GM12892 (cell line): ENCODE data around the gene SH3BP5.

Experiments used
- DNase-seq: peaks from one replicate; pipeline ENCODE4 v3.0.0; 2011; ENCODE audit not compliant: insufficient read length
- FAIRE-seq: peaks from 2 replicates; lab custom pipeline; 2011; peaks lifted over from hg19 to GRCh38; lab: Jason Lieb, UNC
- POLR2A ChIP-seq: IDR thresholded peaks from 2 replicates; pipeline ENCODE4 v1.6.1; 2011; ENCODE audit warnings: low read depth, low read length, control low read depth
- POLR2AphosphoS5 ChIP-seq: IDR thresholded peaks from 2 replicates; pipeline ENCODE4 v1.6.1; 2011; ENCODE audit warnings: low read depth, low read length, control low read depth
- TAF1 ChIP-seq: IDR thresholded peaks from 2 replicates; pipeline ENCODE4 v1.6.1; 2011; ENCODE audit warnings: low read depth, mild to moderate bottlenecking, control low read depth, low read length, borderline replicate concordance

SH3BP5 gene

DNA sequence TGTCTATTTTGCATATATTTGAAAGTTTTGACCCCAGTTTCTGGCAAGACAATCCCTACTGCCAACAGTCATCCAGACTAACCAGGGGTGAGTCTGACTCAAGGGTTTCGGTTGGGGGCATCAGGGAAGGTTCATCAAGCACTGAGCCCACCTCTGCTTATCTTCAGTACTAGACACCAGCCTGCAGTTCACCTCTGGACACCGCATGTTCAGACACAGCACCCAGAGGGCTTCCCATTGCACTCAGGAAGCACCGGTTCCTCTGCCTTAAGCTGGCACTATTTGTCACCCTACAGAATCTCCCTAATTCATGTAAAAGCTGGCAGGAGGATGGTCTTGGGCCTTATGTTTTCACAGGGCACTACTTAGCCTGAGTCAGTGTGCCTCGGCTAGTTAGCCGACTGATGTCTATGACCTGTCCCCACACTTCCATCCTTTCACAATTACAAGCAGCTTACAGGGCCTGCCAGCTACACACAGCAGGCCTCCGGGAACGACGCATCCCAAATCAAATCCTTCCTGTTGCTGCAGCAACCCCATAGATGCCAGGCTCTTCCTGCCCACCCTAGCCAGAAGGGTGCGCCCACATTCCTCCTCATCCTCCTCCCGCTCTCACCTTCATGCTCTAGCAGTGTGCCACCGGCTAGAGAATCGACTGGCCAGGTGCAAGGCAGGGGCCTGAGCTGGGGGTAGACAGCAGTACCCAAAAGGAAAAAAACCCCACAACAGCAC, 52.5 kb downstream of the SH3BP5 start:
- no peak for DNase-seq
- TF ChIP-seq POLR2AphosphoS5 (no peak), TAF1 (no peak), POLR2A (no peak)
- no peak for FAIRE-seq

DNA sequence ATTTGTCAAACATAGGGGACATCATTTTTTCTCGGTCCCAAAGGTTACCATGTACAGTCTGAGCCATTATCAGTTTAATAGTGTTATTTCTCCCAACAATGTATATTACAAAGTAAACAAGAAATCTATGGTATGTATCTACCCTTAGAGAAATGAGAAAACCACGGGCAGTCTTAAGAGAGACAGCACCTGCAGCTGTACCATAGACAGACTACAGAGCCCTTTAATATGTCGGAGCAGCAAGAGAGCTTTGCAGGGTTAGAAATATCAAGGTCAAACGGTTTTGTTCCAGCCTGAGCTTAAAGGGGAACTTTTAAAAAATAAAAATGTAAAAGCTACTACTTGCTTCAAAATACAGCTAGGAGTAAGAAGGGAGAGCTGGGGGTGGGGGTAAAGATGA, 53.2 kb downstream of the SH3BP5 start:
- no peak for FAIRE-seq
- DNase-seq: no peak
- TF ChIP-seq TAF1 (no peak), POLR2A (no peak), POLR2AphosphoS5 (no peak)

DNA sequence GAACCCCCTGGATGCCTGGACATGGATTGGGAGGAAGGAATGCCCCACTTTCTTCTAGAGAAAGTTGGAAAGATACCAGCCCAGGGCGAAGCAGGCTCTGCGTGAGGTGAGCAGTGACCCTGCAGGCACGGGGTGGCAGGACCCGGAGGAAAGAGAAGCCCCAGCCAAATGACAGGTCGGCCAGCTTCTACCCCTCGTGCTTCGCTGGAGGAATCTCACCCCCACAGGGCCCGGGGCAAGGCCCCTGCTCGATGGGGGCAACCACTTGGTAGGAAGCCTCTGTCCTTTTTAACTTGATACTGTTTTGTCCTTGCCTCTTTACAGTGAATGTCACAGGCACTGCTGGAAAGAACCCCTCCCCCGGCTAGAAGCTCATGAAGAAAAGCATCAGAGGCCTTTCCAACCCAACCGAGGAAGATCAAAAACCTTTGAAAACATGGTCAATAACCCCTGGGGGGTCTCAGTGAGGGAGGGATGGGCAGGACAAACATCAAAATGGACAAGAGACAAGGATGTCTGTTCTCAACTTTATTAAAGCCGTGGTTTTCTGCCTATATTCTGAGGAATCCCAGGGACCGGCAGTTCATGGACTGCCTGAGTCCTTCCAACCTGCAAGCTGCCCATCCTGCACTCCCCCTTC, 54.4 kb downstream of the SH3BP5 start:
- FAIRE-seq (no peak), DNase-seq (no peak)
- TF ChIP-seq TAF1 (no peak), POLR2AphosphoS5 (no peak), POLR2A (no peak)

DNA sequence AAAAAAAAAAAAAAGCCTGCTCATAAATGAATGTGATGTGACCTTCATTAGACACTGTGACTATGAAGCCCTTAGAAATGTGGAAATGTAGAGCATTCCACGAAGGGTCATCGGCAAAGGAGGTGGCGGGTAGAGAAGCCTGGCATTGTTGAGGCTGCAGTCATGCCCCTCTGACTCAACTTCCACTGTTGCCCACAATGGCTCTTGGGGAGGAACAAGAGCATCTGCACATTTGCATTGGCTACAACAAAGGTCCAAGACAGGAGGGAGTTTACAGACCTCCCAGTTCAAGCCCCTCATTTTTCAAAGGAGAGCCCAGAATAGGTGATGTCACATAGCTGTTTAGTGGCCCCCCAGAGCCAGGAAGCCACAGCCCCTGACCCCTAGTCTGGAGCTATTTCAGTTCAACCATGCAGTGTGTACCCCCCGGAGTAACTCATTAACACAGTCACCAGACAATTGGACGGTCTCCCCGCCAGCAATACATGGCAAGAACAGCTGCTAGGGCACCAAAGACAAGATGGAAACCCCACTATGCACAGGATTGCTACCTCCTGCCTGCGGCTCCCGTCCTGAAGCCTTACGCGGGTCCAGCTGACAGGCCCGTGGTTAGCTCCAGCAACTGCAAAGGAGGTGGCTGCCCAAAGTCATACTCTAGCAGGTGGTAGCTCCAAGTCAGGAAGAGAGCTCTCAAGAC, 56.2 kb downstream of the SH3BP5 start:
- TF ChIP-seq POLR2AphosphoS5: no peak
- no peak for TF ChIP-seq POLR2A
- TF ChIP-seq TAF1: no peak
- DNase-seq (no peak), FAIRE-seq (no peak)

DNA sequence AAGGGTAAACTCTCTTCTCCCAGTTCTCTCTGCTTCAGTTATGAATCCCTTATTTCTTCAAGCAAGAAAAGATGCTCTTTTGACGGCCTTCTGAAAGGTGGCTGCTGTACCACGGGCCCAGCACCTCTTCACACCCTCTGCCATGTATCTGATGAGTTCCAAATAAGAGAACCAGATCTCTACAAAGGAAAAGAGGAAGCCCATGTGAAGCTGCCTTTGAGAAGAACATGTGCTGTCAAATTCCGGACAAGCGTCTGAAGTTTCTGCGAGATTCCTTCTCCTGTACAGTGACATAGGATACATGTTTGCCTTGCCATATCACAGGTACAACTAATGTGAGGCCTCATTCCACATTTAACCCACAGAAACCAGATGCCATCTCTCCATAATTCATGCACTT, 59.2 kb downstream of the SH3BP5 start:
- DNase-seq (no peak), FAIRE-seq (no peak)
- TF ChIP-seq POLR2A (no peak), POLR2AphosphoS5 (no peak), TAF1 (no peak)

DNA sequence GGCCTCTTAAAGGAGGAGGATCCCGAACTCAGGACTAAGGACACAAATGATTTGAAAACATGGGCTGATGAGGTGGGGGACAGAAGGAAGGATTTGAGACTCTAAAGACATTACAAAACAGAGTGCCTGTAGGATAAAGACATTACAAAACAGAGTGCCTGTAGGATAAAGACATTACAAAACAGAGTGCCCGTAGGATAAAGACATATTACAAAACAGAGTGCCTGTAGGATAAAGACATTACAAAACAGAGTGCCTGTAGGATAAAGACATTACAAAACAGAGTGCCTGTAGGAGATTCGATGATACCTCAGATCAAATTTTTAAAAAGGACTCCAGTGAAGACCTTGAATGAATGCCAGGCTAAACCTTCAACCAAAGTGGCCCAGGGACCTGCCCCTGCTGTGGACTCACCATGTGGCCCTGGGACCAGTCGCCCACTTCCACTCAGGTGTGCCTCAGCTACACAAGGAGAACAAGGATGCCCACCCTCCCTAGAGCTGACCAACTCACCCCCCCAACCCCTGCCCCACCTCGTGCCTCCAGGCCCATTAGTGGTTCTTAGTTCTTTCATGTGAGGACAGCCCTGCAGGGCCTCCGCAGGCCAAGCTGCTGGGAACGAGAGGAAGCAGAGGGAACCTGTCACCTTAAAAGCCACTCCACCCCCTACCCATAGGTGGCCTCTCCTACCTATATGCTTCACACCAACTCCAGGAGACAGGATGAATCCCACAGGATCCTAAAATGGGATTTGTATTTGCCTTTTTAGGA, 59.8 kb downstream of the SH3BP5 start:
- DNase-seq (no peak), FAIRE-seq (no peak)
- TF ChIP-seq POLR2AphosphoS5 (no peak), TAF1 (no peak), POLR2A (no peak)

DNA sequence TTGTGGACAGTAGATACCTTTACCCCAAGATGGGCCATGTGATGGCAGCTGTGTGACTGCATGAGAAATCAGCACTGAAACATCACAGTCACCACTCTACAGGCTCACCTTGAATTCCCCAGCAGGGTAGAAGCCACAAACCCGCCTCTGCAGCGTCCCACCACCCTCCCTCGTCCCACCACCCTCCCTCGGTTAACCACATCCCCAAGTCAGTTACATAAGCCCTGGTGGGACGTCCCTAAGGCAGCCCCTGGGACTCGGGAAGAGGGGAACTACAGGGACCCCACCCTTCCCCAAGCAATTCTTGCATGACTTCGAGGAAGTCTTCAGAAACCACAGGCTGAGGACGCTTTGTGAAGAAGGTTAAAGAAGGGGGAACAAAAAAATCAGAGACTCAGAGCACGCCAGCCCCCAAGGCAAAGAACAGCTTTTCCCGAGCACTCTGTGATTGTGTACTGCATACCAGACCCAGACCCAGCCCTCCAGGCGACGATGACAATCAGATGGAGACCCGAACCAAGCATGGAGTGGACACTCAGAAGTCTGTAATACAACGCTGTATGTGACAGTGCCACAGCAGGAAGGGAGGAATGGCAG, 60.5 kb downstream of the SH3BP5 start:
- peak; percentile 44 for FAIRE-seq
- TF ChIP-seq POLR2A (no peak), POLR2AphosphoS5 (no peak), TAF1 (no peak)
- peak; percentile 56 for DNase-seq

DNA sequence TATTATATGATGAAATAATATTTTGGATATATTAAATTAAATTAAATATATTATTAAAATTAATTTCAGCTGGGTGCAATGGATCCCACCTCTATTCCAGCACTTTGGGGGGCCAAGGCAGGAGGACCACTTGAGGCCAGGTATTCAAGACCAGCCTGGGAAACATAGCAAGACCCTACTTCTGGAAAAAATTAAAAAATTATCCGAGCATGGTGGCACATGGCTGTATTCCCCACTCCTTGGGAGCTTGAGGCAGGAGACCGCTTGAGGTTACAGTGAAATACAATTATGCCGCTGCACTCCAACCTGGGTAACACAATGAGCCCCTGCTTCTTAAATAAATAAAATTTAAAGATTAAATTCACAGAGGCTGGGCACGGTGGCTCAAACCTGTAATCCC, 61.4 kb downstream of the SH3BP5 start:
- TF ChIP-seq POLR2AphosphoS5: no peak
- no peak for TF ChIP-seq TAF1
- no peak for TF ChIP-seq POLR2A
- DNase-seq (no peak), FAIRE-seq (no peak)

DNA sequence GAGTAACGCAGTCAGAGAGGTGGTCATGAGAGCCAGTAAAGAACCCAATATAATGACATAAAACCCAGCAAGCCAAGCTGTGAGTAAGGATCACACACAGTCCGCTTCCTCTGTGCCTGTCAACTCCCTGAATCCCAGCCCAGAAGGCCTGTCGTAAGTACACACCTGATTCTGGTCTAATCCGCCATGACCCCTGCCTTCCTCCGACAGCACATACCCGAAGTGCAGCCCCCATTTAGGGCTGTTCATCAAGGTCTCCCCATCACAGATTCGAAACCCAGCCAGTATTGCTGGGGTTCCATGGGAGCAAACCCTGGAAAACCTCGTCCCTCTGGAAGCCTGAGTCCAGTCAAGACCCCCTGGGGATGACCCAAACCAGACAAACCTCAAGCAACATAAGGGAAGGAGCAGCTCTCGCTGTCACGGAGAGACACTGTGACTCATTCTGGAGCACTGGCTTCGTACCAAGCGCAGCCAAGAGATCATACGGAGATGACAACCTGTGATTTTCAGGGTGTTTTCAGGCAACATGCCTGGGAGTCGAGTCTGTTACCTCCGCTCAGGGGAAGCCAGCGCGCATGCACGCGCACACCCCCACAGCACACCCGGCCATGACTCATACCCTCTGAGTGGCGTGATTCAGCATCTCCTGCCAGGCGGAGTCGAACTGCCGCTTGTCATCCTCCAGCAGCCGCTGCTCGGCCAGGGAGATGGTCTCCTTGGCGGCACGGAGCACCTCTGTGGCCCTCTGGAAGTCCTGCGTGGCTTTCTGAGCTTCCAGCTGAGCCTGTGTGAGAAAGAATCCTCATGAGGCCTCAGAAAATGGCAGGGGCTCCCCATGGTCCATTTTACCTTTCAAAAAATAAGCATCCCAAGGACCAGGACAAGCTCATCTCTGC, 63.0 kb downstream of the SH3BP5 start:
- no peak for FAIRE-seq

More for the DNA sequence above, 63.0 kb downstream of the SH3BP5 start:
- no peak for TF ChIP-seq POLR2AphosphoS5
- no peak for TF ChIP-seq POLR2A
- TF ChIP-seq TAF1: no peak
- no peak for DNase-seq
